Measurements from ENCODE around the gene MIOS.

Gene MIOS

GRCh38 chr7:7539152-7539551, 27.5 kb upstream of the MIOS start:
- Histone ChIP-seq H3K9ac (ENCODE audit: insufficient read length, low read depth) (no peak overlapping the region), H3K4me3 (ENCODE audit: insufficient read length, low read depth) (no peak overlapping the region), H3K9me3 (ENCODE audit: insufficient read depth, low read length) (no peaks in the 10 kb centered on the region), H3K27me3 (ENCODE audit: insufficient read depth, insufficient read length) (no peaks in the 10 kb centered on the region), H3K4me1 (ENCODE audit: insufficient read depth, insufficient read length) (no peaks in the 10 kb centered on the region), H3K36me3 (ENCODE audit: insufficient read depth, insufficient read length, low read length) (no peaks in the 10 kb centered on the region)
- TF ChIP-seq ZNF274 (IDR thresholded peaks at IDR 0.05; ENCODE audit: low read depth, low read length) (no peak), YY1 (IDR thresholded peaks at IDR 0.05; ENCODE audit: insufficient read depth, insufficient read length) (no peak), SUZ12 (IDR thresholded peaks at IDR 0.05; ENCODE audit: extremely low read depth, insufficient read depth, insufficient read length) (no peak)
- DNase-seq (ENCODE audit: low read depth, low spot score), result no peak

- Histone ChIP-seq H3K36me3 (ENCODE audit: insufficient read depth, insufficient read length, low read length) (no peaks in the 10 kb centered on the region), H3K9ac (ENCODE audit: insufficient read length, low read depth) (no peak overlapping the region), H3K4me1 (ENCODE audit: insufficient read depth, insufficient read length) (no peaks in the 10 kb centered on the region), H3K4me3 (ENCODE audit: insufficient read length, low read depth) (no peak overlapping the region), H3K27me3 (ENCODE audit: insufficient read depth, insufficient read length) (no peaks in the 10 kb centered on the region), H3K9me3 (ENCODE audit: insufficient read depth, low read length) (no peaks in the 10 kb centered on the region)
- no peak for DNase-seq (ENCODE audit: low read depth, low spot score)
- TF ChIP-seq YY1 (IDR thresholded peaks at IDR 0.05; ENCODE audit: insufficient read depth, insufficient read length) (no peak), SUZ12 (IDR thresholded peaks at IDR 0.05; ENCODE audit: extremely low read depth, insufficient read depth, insufficient read length) (no peak), ZNF274 (IDR thresholded peaks at IDR 0.05; ENCODE audit: low read depth, low read length) (no peak)
These were observed 27.0 kb upstream of the MIOS start for GRCh38 chr7:7539711-7540110.

DNA sequence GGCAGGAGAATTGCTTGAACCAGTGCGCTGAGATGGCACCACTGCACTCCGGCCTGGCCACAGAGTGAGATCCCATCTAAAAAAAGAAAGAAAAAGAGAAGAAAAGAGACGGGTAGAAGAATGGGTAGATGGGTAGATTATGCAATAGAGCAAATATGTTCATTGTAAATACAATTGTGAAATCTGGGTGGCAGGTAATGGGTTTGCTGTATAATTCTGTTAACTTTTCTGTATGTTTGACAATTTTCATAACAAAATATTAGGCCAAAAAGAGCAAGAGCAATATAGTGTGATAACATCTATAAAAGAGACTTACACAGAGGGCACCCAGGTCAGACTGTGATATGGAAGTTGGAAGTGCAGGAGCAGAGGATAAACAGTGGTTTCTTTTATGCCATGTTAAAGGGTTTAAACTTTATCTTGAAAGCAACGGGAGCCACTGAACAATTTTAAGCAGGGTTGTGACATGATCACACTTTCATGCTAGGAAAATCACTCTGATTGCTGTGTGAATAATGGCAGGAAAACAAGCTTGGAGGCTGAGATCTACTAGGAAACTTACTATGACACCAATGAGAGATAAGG, 24.3 kb upstream of the MIOS start:
- Histone ChIP-seq H3K4me3 (ENCODE audit: insufficient read length, low read depth) (no peak overlapping the region), H3K9ac (ENCODE audit: insufficient read length, low read depth) (no peak overlapping the region), H3K9me3 (ENCODE audit: insufficient read depth, low read length) (no peaks in the 10 kb centered on the region), H3K4me1 (ENCODE audit: insufficient read depth, insufficient read length) (no peaks in the 10 kb centered on the region), H3K27me3 (ENCODE audit: insufficient read depth, insufficient read length) (no peaks in the 10 kb centered on the region), H3K36me3 (ENCODE audit: insufficient read depth, insufficient read length, low read length) (no peaks in the 10 kb centered on the region)
- DNase-seq (ENCODE audit: low read depth, low spot score), result no peak
- TF ChIP-seq ZNF274 (IDR thresholded peaks at IDR 0.05; ENCODE audit: low read depth, low read length) (no peak), YY1 (IDR thresholded peaks at IDR 0.05; ENCODE audit: insufficient read depth, insufficient read length) (no peak), SUZ12 (IDR thresholded peaks at IDR 0.05; ENCODE audit: extremely low read depth, insufficient read depth, insufficient read length) (no peak)

- TF ChIP-seq SUZ12 (IDR thresholded peaks at IDR 0.05; ENCODE audit: extremely low read depth, insufficient read depth, insufficient read length) (no peak), ZNF274 (IDR thresholded peaks at IDR 0.05; ENCODE audit: low read depth, low read length) (no peak), YY1 (IDR thresholded peaks at IDR 0.05; ENCODE audit: insufficient read depth, insufficient read length) (no peak)
- Histone ChIP-seq H3K4me1 (ENCODE audit: insufficient read depth, insufficient read length) (no peaks in the 10 kb centered on the region), H3K4me3 (ENCODE audit: insufficient read length, low read depth) (no peak overlapping the region), H3K9ac (ENCODE audit: insufficient read length, low read depth) (no peak overlapping the region), H3K9me3 (ENCODE audit: insufficient read depth, low read length) (no peaks in the 10 kb centered on the region), H3K36me3 (ENCODE audit: insufficient read depth, insufficient read length, low read length) (no peaks in the 10 kb centered on the region), H3K27me3 (ENCODE audit: insufficient read depth, insufficient read length) (no peaks in the 10 kb centered on the region)
- DNase-seq (ENCODE audit: low read depth, low spot score), result no peak
These were observed 18.3 kb upstream of the MIOS start for GRCh38 chr7:7548407-7548806.

- no peaks in the 10 kb centered on the region for H3K27me3 ChIP-seq (ENCODE audit: insufficient read depth, insufficient read length)
- TF ChIP-seq SUZ12 (IDR thresholded peaks at IDR 0.05; ENCODE audit: extremely low read depth, insufficient read depth, insufficient read length) (no peak), ZNF274 (IDR thresholded peaks at IDR 0.05; ENCODE audit: low read depth, low read length) (no peak), YY1 (IDR thresholded peaks at IDR 0.05; ENCODE audit: insufficient read depth, insufficient read length) (no peak)
- H3K4me3 ChIP-seq (ENCODE audit: insufficient read length, low read depth), result no peak overlapping the region
- H3K4me1 ChIP-seq (ENCODE audit: insufficient read depth, insufficient read length), result peaks cover 2% of the 10 kb centered on the region
- DNase-seq (ENCODE audit: low read depth, low spot score), result no peak
- no peaks in the 10 kb centered on the region for H3K36me3 ChIP-seq (ENCODE audit: insufficient read depth, insufficient read length, low read length)
- no peak overlapping the region for H3K9ac ChIP-seq (ENCODE audit: insufficient read length, low read depth)
- no peaks in the 10 kb centered on the region for H3K9me3 ChIP-seq (ENCODE audit: insufficient read depth, low read length)
These were observed 16.0 kb upstream of the MIOS start for GRCh38 chr7:7550663-7551062.

DNA sequence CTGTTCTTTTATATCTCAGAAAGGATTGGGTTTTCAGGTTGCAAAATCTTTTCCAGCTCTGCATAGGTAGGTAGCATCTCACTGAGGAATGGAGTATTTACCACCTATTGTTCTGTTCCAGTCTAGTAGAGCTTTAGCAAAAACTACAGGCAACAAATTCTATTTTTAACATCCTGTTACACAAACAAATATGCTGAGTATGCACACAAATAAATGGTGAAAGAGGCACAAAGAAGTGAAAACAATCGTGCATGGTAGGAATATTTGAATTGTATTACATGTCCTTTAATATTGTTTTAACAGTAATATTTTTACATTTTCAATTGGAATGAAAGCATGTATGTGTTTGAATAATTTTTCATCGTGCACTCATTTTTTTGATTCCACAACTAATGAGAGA, 14.5 kb upstream of the MIOS start:
- Histone ChIP-seq H3K36me3 (ENCODE audit: insufficient read depth, insufficient read length, low read length) (no peaks in the 10 kb centered on the region), H3K9ac (ENCODE audit: insufficient read length, low read depth) (no peak overlapping the region), H3K4me1 (ENCODE audit: insufficient read depth, insufficient read length) (peaks cover 2% of the 10 kb centered on the region), H3K27me3 (ENCODE audit: insufficient read depth, insufficient read length) (no peaks in the 10 kb centered on the region), H3K4me3 (ENCODE audit: insufficient read length, low read depth) (no peak overlapping the region), H3K9me3 (ENCODE audit: insufficient read depth, low read length) (no peaks in the 10 kb centered on the region)
- DNase-seq (ENCODE audit: low read depth, low spot score), result no peak
- TF ChIP-seq ZNF274 (IDR thresholded peaks at IDR 0.05; ENCODE audit: low read depth, low read length), result no peak
- no peak for TF ChIP-seq YY1 (IDR thresholded peaks at IDR 0.05; ENCODE audit: insufficient read depth, insufficient read length)
- no peak for TF ChIP-seq SUZ12 (IDR thresholded peaks at IDR 0.05; ENCODE audit: extremely low read depth, insufficient read depth, insufficient read length)

GRCh38 chr7:7553386-7553785, 13.3 kb upstream of the MIOS start:
- Histone ChIP-seq H3K9ac (ENCODE audit: insufficient read length, low read depth) (no peak overlapping the region), H3K4me3 (ENCODE audit: insufficient read length, low read depth) (no peak overlapping the region), H3K36me3 (ENCODE audit: insufficient read depth, insufficient read length, low read length) (no peaks in the 10 kb centered on the region), H3K9me3 (ENCODE audit: insufficient read depth, low read length) (no peaks in the 10 kb centered on the region), H3K27me3 (ENCODE audit: insufficient read depth, insufficient read length) (no peaks in the 10 kb centered on the region), H3K4me1 (ENCODE audit: insufficient read depth, insufficient read length) (peaks cover 2% of the 10 kb centered on the region)
- no peak for TF ChIP-seq ZNF274 (IDR thresholded peaks at IDR 0.05; ENCODE audit: low read depth, low read length)
- no peak for TF ChIP-seq YY1 (IDR thresholded peaks at IDR 0.05; ENCODE audit: insufficient read depth, insufficient read length)
- no peak for TF ChIP-seq SUZ12 (IDR thresholded peaks at IDR 0.05; ENCODE audit: extremely low read depth, insufficient read depth, insufficient read length)
- no peak for DNase-seq (ENCODE audit: low read depth, low spot score)

Measured in NT2/D1 (cell line).